Stimulated activated CD4-positive, alpha-beta T cell treated with anti-CD3 and anti-CD28 coated beads, Interleukin-12 subunit alpha, Interleukin-12 subunit beta, amount 100 ng/mL, for 4 hours (primary cell): ENCODE results near the gene CDC45.

Experiments
- DNase-seq: peaks from one replicate; pipeline ENCODE4 v3.0.0-alpha.2; 2020

Gene CDC45

GRCh38 chr22:19471572-19471971 is 8.1 kb upstream of the CDC45 start:
- no peak for DNase-seq

- no peak for DNase-seq
Measured at GRCh38 chr22:19472233-19472632, 7.5 kb upstream of the CDC45 start.

- no peak for DNase-seq
Measured at GRCh38 chr22:19473578-19473977, 6.1 kb upstream of the CDC45 start.

DNA sequence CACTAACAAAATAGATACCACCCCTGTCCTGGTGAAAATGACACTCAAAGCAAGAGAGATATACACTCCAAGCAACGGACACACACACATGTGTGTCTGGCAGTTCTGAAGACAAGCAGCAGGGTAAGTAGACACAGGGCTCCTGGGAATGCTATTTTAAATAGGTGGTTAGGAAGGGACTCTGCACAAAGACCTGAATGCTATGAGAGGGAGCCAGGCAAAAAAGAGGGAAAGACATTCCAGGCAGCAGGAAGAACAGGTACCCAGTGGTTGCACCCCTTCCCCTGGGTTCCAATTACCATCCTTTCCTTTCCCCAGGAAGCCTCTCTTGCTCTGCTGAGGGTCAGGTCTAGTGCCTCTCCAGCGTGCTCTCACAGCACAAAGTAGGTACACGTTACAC is 3.7 kb upstream of the CDC45 start:
- DNase-seq, result no peak

- DNase-seq, result no peak
Measured at GRCh38 chr22:19477321-19478044, 2.2 kb upstream of the CDC45 start.

GRCh38 chr22:19478045-19478900 is 1.4 kb upstream of the CDC45 start:
- no peak for DNase-seq

GRCh38 chr22:19478901-19479354 is 792 bp upstream of the CDC45 start, which contains the start of gene UFD1:
Gene UFD1 (minus strand): TSS chr22:19479193. CDS start chr22:19479085, 108 bp downstream.
- DNase-seq, result peak; percentile 73

GRCh38 chr22:19480173-19480568 is 451 bp downstream of the CDC45 start:
- no peak for DNase-seq

DNA sequence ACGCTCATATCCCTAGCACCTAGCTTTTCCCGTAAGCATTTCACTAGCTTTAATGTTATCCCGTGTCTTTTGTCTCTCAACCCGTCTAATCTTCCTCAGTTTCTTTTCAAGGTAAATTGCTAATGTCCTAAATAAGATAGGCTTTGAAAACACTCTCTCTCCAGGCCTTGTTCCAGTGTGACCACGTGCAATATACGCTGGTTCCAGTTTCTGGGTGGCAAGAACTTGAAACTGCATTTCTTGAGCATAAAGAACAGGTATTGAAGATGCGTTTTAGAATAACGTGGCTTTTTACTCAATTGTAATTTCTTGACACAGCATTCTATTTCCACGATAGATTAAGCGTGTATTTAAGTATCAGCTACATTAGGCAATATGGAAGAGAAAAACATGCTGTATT is 1.1 kb downstream of the CDC45 start:
- no peak for DNase-seq

DNA sequence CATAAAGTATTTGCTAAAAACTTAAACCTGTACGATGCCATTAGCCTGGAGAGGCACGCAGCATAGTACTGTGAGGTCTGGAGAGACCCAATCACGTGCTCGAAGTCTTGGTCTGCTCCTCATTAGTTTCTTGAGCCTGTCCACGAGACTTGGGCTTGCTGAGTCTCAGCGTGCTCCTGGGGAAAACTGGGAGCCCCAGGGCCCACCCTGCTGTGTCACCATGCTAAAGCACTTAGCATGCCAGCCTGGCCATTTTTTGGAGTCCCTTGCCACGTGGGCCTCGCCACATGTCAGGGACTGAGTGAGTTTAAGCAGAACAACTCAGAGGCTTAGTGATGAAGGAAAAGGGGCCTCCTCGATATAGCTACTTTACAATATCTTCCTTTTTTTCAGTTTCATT is 2.6 kb downstream of the CDC45 start:
- no peak for DNase-seq

DNA sequence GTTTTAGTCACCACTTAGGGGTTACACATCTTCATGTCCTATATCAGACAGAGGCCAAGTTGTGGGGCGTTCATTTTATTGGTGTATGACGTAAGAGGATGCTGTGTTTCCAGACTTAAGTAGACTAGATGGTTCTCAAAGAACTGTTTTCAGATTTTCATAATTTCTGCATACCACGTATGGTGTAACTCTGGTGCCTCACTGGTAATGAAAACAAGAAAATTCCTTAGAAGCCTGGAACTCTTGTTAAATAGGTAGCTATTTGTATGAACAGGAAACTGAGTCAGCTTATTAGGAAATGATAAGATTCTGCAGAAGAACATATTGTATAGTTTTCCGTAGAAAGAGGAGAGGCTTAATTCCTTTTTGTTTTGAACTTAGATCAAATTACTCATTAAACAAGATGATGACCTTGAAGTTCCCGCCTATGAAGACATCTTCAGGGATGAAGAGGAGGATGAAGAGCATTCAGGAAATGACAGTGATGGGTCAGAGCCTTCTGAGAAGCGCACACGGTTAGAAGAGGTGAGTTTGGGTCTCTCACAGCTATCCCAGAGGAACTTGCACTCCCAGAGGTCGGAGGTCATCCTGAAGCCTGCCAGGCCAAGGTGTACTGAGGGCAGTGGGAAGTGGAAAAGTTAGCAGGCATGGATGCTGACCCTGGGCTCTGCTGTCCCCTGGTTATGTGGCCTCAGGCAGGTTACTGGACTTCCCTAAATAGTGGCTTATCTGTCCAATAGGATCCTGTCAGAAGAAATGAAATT is 3.9 kb downstream of the CDC45 start:
- DNase-seq, result no peak

GRCh38 chr22:19488285-19488684 is 8.6 kb downstream of the CDC45 start:
- DNase-seq, result no peak

DNA sequence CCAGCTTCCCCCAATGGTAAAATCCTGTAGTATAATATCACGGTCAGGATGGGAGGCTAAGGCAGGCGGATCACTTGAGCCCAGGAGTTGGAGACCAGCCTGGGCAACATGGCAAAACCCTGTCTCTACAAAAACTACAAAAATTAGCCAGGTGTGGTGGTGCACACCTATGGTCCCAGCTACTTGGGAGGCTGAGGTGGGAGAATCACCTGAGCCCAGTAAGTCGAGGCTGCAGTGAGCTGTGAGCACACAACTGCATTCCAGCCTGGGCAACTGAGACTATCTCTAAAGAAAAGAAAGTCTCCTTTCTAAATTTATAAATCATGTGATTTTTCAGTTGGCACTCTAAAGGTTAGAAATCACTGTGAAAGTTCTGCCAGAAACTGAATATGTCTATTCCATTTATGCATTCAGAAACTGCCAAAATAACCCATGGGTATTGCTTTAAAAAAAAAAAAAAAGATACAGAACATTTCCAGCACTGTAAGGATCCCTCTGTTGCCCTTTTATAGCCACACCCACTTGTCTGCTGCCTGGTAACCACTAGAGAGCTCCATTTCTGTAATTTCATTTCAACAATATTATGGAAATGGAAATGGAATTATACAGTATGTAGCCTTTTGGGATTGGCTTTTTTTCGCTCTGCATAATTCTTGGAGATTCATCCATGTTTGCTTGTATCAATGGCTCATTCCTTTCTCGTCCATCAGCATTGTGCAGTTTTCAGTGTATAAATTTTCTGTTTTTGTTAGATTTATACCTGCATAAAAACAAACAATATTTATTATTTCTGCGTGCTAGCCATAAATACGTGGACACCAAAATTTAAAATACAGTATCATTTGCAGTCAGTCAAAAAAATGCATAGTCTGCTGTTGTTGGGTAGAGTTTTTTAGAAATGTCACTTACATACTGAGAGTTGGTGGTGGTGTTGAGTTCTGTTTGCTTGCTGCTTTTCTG is 9.4 kb downstream of the CDC45 start:
- DNase-seq, result no peak

DNA sequence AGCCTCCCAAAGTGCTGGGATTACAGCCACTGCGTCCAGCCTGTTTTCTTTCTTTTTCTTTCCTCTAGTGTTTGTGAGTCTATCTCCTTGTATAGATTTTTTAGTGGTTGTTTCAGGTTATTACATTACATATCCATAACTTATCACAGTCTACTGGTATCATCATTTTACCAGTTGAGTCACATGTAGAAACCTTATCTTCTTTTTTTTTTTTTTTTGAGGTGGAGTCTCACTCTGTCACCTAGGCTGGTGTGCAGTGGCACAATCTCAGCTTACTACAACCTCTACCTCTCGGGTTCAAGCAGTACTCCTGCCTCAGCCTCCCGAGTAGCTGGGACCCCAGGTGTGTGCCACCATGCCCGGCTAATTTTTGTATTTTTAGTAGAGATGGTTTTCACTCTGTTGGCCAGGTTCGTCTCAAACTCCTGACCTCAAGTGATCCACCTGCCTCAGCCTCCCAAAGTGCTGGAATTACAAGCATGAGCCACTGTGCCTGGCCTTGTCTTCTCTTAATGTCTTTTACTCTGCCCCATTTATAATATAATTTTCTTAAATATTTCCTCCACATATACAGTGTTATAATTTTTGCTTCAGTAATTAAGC is 11.0 kb downstream of the CDC45 start:
- no peak for DNase-seq

- DNase-seq, result no peak
Measured at GRCh38 chr22:19492504-19493174, 12.9 kb downstream of the CDC45 start.

DNA sequence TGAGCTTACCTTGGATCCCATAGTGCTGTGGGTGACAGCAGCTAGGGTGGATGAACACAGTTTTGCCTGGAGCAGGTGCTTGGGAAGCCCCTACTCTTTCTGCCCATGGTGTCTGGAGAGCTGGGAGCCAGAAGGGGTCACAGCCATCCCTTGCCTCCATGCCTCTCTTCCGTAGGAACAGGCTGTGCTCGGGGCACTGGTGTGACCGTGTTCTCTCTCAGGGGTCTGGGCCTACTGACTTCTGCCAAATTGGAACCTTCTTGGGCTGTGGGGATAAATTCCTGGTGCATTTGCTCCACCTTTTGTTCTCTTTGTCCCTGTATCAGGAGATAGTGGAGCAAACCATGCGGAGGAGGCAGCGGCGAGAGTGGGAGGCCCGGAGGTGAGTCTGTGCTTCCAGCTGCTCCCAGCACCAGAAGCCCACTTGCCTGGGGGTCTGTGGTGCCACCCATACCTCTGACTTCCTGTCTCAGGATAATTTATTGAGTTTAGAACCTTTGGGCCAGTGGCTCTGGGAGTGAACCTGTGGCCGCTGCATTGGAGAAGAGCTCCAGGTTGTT is 14.4 kb downstream of the CDC45 start:
- no peak for DNase-seq

GRCh38 chr22:19494676-19495173 is 15.0 kb downstream of the CDC45 start:
- DNase-seq, result no peak

DNA sequence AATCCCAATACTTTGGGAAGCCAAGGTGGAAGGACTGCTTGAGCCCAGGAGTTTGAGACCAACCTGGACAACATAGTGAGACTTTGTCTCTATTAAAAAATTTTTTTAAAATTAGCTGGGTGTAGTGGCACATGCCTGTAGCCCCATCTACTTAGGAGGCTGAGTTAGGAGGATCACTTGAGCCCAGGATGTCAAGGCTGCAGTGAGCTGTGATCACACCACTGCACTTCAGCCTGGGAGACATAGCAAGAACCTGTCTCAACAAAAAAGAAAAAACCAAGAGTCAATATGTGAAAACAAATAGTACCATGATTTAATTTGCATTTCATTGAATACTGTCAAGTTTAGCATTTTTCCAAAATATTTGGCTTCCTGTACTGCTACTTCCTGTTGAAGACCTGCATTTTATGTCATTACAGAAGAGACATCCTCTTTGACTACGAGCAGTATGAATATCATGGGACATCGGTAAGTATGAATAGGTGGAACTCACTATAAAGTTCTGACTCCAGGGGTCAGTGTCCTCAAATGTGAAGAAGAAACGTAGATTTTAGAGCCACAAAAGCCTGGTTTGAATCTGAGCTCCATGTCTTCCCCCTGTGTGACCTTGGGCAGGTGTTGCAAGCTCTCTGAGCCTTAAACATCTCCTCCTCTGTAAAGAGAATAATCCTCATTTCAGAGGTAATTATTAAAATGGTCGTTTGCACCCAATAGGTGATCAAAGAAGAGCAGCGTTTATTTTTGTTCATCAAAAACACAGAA is 16.0 kb downstream of the CDC45 start:
- DNase-seq, result no peak

GRCh38 chr22:19496324-19496630 is 16.6 kb downstream of the CDC45 start:
- DNase-seq, result no peak

GRCh38 chr22:19497245-19497644 is 17.5 kb downstream of the CDC45 start:
- DNase-seq, result no peak
